Activated CD4-positive, alpha-beta T cell treated with anti-CD3 and anti-CD28 coated beads, Interleukin-2, amount 50 U/mL, for 16 hours (primary cell): ENCODE measurements around the gene ARHGEF17.

Experiments used
- DNase-seq: peaks from one replicate; pipeline ENCODE4 v3.0.0-alpha.2; 2020

Gene ARHGEF17

DNA sequence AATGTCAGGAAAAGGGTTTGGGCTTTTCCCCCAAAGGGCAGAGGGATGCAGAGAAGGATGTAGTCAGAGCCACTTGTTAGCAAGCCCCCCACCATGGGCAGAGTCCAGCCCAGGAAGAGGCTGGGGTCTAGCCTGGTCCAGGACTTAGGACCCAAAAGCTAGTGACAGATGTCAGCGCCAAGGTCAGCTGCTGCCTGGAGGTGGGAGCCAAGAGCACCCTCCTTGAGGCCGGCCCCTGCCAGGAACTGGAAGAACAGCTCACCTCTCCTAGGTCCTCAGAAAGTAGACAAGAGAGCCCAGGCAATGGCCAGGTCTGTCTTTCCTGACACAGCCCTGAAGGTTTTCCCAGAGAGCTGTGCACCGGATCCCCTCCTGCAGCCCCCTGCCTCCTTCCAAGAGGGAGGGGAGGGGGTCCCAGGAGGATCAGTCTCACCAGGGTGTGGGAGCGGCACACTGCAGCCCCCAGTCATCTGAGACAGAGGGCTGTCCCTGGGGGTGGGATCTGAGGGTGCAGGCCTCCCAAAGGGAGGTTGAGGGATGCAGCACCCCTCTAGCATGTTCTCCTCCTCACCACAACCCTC is 14.6 kb upstream of the ARHGEF17 start:
- DNase-seq = no peak

DNA sequence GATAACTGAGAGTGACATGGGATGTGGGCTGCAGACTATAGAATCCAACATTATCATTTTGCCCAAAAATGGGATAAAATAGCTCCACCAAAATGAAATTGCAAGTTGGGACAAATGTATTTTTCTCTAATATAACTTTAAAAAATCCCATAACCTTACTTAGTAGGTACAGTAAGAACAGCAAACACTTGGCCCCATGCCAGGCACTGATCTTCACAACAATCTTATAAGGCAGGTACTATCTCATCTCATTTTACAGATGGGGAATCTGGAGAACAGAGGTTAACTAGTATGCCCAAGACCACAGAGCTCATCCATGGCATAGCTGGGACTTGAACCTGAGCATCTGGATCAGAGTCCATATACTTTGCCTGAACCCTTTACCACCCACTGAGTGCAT is 13.5 kb upstream of the ARHGEF17 start:
- no peak for DNase-seq

DNA sequence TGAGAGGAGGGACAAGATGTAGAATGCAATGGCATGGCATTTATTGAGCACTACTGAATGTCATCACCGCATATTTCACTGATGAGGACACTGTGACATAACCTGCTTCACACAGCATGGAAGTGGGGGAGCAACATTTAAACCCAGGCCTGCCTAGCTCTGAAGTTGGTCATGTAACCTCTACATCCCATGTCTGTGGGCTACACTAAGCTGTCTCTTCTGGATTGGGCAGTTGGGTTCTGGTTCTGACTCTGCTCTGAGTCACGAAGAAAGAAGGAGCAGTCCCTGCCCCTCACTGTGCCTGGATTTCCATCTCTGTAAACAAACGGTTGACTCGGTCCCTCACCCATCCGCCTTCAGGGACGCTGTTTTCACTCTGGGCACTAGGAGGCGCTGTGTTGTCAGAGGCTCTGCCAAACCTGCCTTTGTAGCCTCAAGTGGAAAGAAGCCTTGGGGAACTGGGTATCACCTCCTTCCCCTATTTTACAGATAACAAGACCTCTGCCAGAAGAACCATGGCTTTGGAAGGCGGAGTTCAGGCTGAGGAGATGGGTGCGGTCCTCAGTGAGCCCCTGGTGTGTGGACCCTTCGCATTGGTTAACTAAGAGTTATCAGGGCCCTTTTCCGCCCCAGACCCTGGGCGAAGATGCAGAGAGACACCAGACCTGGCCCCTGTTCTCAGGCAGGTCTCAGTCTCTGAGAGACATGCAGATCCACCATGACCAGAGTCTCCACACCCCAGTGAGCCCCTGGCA is 12.7 kb upstream of the ARHGEF17 start:
- DNase-seq = peak; percentile 79

GRCh38 chr11:73295996-73296318 is 12.1 kb upstream of the ARHGEF17 start:
- no peak for DNase-seq

DNA sequence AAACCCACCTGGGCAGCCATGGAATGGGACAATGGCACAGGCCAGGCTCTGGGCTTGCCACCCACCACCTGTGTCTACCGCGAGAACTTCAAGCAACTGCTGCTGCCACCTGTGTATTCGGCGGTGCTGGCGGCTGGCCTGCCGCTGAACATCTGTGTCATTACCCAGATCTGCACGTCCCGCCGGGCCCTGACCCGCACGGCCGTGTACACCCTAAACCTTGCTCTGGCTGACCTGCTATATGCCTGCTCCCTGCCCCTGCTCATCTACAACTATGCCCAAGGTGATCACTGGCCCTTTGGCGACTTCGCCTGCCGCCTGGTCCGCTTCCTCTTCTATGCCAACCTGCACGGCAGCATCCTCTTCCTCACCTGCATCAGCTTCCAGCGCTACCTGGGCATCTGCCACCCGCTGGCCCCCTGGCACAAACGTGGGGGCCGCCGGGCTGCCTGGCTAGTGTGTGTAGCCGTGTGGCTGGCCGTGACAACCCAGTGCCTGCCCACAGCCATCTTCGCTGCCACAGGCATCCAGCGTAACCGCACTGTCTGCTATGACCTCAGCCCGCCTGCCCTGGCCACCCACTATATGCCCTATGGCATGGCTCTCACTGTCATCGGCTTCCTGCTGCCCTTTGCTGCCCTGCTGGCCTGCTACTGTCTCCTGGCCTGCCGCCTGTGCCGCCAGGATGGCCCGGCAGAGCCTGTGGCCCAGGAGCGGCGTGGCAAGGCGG is 11.4 kb upstream of the ARHGEF17 start:
- DNase-seq = no peak

GRCh38 chr11:73297231-73297590 is 10.9 kb upstream of the ARHGEF17 start:
- no peak for DNase-seq

GRCh38 chr11:73297702-73298101 is 10.4 kb upstream of the ARHGEF17 start:
- no peak for DNase-seq

DNA sequence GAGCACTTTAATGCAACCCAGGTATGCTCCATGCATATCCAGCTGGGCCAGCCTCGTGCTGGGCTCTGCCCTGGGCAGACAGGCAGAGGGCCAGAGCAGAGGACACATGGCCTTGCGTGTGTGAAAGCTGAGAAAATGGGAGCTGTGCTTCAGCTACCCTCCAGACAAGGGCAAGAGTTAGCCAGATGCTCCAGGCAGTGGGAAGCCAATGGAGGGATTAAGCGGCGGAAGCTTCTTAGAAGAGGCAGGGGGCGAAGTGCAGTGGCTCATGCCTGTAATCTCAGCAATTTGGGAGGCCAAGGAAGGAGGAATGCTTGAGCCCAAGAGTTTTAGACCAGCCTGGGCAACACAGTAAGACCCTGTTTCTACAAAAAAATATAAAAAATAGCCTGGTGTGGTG is 9.8 kb upstream of the ARHGEF17 start:
- DNase-seq = no peak

DNA sequence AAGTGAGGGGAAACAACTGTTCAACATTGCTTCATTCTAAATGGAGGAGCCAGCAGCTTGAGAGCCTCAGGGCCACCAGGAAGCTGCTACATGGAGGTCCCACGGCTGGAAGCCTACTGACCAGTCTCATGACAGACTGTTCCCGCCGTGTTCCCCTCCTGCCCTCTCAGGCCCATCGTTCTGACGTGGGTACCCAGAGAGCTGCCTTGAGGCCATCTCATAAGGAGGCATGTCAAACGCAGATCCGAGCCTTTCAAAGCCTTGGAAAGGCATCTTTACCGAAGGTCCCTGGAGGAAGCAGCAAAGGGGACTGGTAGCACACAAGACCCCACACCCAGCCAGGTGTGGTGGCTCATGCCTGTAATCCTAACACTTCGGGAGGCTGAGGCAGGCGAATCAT is 8.3 kb upstream of the ARHGEF17 start:
- DNase-seq = no peak

GRCh38 chr11:73306069-73306841 is 1.8 kb upstream of the ARHGEF17 start:
- no peak for DNase-seq

DNA sequence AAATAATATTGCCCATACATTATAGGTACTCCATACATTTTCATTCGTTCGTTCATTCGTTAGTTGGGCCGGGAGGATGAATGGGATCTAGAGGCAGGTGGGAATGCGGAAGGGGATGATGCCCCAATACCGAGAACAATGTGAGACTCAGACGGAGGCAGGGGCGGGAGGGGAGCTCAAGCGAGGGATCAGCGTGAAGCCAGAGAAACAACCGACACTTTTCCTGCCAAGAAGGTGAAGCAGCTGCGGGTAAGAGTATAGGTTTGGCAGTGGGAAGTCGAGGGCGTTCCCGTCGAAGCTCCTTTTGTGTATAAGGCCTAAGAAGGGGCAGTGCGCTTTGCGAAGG is 1.1 kb upstream of the ARHGEF17 start:
- no peak for DNase-seq

DNA sequence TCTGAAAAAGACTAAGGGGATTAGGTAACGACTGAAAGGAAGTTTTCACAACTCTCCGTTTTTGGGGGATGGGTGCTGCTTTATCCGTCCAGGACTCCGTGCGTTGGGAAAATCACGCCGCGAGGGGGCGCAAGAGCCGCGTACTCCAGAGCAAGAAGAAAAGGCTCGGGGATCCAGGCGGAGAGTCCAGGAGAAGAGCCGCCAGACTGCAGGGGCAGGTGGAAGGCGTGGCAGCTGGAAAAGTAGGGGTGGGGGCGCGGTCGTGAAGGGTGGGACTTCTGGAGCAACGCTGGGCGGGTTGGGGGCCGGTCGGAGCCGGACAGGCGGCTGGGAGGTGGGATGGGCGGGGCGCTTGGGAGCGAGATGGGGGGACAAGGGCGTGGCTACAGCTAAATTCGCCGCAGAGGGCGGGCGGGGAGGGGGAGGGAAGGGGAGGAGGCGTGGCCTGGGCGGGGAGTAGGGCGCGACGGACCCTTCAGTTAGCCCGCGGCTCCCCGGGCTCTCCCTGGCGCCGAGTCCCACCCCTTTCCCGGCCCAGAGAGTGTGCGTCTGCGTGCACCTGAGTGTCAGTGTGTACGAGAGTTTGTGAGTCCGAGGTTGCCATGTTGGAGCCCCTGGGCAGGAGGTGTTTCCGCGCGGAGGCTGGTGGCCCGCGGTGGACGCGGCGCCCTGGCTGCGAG is 613 bp upstream of the ARHGEF17 start:
- DNase-seq = peak; percentile 91

DNA sequence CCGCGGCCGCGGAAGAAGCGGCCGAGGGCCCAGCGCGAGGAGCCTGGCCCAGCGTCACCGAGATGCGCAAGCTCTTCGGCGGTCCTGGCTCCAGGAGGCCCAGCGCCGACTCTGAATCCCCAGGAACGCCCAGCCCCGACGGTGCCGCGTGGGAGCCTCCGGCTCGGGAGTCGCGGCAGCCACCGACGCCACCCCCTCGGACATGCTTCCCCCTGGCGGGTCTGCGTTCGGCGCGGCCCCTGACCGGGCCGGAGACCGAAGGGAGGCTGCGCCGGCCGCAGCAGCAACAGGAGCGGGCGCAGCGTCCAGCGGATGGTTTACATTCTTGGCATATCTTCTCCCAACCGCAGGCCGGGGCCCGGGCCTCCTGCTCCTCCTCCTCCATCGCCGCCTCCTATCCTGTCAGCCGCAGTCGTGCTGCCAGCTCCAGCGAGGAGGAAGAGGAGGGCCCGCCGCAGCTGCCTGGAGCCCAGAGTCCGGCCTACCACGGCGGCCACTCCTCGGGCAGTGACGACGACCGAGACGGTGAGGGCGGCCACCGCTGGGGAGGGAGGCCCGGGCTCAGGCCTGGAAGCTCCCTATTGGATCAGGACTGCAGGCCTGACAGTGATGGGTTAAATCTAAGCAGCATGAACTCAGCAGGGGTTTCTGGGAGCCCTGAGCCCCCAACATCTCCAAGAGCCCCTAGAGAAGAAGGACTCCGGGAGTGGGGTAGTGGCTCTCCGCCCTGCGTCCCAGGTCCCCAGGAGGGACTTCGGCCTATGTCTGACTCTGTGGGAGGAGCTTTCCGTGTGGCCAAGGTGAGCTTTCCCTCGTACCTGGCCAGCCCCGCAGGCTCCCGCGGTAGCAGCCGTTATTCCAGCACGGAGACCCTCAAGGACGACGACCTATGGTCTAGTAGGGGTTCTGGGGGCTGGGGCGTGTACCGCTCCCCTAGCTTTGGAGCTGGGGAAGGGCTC is 1.2 kb downstream of the ARHGEF17 start:
- no peak for DNase-seq

- DNase-seq = no peak
Measured at GRCh38 chr11:73310076-73310475, 2.0 kb downstream of the ARHGEF17 start.

DNA sequence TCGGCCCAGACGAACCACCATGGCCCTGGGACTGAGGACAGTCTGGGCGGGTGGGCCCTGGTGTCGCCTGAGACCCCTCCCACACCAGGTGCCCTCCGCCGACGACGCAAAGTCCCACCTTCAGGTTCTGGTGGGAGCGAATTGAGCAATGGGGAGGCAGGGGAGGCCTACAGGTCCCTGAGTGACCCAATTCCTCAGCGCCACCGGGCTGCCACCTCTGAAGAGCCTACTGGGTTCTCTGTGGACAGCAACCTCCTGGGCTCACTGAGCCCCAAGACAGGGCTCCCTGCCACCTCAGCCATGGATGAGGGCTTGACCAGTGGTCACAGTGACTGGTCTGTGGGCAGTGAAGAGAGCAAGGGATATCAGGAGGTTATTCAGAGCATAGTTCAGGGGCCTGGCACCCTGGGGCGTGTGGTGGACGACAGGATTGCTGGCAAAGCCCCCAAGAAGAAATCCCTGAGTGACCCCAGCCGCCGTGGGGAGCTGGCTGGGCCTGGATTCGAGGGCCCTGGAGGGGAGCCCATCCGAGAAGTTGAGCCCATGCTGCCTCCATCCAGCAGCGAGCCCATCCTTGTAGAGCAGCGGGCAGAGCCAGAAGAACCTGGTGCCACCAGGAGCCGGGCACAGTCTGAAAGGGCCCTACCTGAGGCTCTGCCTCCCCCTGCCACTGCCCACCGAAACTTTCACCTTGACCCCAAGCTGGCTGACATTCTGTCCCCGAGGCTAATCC is 2.8 kb downstream of the ARHGEF17 start:
- no peak for DNase-seq

DNA sequence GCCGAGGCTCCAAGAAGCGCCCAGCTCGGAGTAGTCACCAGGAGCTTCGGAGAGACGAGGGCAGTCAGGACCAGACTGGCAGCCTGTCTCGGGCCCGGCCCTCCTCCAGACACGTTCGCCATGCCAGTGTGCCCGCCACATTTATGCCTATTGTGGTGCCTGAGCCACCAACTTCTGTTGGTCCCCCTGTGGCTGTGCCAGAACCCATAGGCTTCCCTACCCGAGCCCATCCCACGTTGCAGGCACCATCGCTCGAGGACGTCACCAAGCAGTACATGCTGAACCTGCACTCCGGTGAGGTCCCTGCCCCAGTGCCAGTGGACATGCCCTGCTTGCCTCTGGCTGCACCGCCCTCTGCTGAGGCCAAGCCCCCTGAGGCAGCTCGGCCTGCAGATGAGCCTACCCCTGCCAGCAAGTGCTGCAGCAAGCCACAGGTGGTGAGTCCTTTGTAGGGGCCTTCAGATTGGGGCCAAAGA is 3.4 kb downstream of the ARHGEF17 start:
- DNase-seq = no peak

GRCh38 chr11:73312036-73312435 is 4.0 kb downstream of the ARHGEF17 start:
- no peak for DNase-seq

DNA sequence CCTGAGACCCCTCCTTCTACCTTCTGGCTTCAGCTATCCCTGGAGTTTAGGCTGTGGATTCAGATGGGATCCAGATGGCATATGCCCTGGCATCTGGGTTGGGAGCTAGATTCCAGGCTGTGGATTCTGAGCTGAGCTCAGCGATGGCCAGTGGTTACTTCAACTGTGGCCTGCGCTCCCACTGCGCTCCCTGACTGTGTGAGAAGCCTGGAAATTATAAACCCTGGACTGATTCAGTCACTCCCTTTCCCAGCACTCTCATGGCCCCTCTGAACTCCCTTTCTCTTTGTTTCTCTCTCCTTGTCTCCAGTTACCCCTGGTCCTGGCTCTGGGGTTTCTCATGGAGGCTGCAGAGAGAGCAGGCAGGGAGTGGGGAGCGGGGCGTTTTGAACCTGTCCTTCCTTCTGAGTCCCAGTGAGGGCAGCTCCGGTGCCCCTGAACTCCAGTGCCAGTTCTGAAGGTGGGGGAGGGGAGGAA is 4.8 kb downstream of the ARHGEF17 start:
- no peak for DNase-seq

GRCh38 chr11:73313652-73314051 is 5.6 kb downstream of the ARHGEF17 start:
- no peak for DNase-seq

DNA sequence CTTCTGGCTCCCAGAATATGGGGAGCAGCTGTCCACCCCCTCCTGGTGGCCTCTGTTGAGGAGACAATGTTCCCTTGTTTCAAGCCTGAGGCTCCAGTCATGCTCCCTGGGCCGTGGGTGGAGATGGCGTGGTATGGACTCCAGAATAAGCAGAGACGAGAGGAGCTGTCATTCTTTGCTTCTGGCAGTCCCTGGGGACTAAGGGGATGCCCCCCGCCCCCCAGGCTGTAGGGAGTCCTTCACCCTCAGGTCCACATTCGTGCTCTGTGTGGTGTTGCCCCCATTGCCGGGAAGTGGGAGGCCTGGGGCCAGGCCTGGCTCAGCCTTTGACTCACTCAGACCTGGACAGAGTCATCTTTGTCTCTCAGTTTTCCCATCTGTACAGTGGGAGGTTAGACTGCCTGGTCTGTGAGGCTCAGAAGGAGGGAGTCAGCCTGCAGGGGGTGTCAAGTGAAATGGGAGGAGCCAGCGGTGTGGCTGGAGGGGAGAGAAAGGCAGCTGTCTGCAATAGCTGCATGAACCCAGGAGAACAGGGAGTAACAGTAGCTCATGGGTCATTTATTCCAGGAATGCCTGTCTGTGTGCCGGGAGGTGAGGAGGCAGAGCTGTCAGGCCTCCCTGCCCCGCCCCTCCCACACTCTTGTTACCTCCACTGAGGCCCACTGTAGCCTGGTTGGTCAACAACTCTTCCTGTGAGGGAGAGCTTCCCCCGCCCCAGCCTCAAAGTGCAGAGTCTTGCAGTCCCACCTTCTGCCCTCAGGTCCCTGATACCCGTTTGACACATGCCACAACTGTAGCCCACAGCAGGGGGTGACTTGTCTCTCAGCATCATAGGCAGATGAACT is 6.3 kb downstream of the ARHGEF17 start:
- DNase-seq = no peak
